Measurements from ENCODE around the gene ZNF816. TPM values are rescaled to one million over a fixed set of nuclear protein-coding genes. Genes with fewer than 3 reads are reported as not detected.
"Not testable (repeated sequence)": the region's sequence is repeated elsewhere in the genome, so short reads cannot be mapped to it uniquely, and the experiment has no call there.

The ZNF816 gene
- total RNA-seq, 1 experiment from 2014 or later = 14.8 TPM

DNA sequence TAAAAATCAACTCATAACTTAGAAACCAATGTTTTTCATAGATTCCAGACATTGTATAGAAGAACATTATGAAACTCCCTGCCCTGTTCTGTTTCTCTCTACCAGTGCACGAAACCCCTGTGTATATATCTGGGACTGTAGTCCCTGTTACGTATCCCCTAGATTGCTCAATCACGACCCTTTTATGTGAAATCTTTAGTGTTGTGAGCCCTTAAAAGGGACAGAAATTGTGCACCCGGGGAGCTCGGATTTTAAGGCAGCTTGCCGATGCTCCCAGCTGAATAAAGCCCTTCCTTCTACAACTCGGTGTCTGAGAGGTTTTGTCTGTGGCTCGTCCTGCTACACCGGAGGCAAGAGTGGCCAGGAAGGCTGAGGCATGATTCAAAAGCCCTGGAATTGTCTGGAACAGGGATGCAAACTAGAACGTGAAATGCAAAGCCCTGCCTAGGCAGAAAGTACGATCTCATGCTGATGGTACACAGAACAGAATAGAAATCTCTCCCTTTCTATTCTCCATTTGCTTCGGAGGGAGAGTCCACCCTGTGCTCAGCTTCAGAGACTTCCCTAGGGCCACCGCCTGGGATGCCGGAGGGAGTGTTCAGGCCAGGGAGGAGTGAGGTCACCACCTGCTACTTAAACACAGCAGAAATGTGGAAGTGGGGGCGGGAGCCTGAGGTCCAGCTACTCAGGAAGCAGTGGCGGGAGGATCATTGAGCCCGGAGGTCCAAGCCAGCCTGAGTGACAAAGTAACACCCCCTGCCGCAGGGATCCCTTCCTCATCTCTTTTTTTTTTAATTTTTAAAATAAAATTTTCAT lies 38.7 kb downstream of the ZNF816 start:
- peaks cover 5% of the 10 kb centered on the region for H3K36me3 ChIP-seq (replicated peaks; ENCODE audit: control insufficient read depth, insufficient read depth, low read length)
- H3K4me3 ChIP-seq (ENCODE audit: insufficient read depth, low read depth, low read length) = peak overlapping the region; percentile 20; the same call in 1 of the 2 replicates
- peak; percentile 40 for DNase-seq
- H3K27me3 ChIP-seq (ENCODE audit: control insufficient read depth, insufficient read depth, low read length) = no peaks in the 10 kb centered on the region

GRCh38 chr19:52922841-52923777 lies 39.6 kb downstream of the ZNF816 start, which contains the start of gene ZNF888:
ZNF888 (minus strand) TSS chr19:52923428; CDS start chr19:52917873, 5,555 bp downstream.
- Histone ChIP-seq H3K36me3 (replicated peaks; ENCODE audit: control insufficient read depth, insufficient read depth, low read length) (no peaks in the 10 kb centered on the region; the same call in none of the 2 replicates), H3K4me3 (ENCODE audit: insufficient read depth, low read depth, low read length) (peak within 1 kb of the TSS; percentile 75), H3K27me3 (ENCODE audit: control insufficient read depth, insufficient read depth, low read length) (no peaks in the 10 kb centered on the region)
- peak; percentile 95 for DNase-seq

DNA sequence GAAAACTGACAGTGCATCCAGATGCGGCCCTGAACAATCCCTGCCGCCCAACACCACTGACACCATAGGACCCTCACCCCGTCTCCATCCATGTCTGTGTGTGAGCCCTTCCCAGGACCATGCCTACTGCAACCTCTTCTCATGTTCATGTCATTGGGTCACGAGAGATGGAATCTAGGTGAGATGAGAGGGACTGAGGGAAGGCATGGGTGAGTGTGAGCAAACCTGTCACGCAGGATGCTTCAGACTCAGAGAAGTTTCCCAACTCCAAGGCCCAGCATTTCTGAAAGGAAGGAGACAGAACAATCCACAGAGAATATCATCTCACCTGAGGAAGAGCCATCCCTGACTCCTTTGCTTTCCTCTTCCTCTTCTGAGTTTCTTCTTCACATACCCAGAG lies 45.1 kb downstream of the ZNF816 start:
- DNase-seq = no peak
- Histone ChIP-seq H3K36me3 (replicated peaks; ENCODE audit: control insufficient read depth, insufficient read depth, low read length) (peaks cover 4% of the 10 kb centered on the region), H3K27me3 (ENCODE audit: control insufficient read depth, insufficient read depth, low read length) (no peaks in the 10 kb centered on the region), H3K4me3 (ENCODE audit: insufficient read depth, low read depth, low read length) (no peak overlapping the region)

DNA sequence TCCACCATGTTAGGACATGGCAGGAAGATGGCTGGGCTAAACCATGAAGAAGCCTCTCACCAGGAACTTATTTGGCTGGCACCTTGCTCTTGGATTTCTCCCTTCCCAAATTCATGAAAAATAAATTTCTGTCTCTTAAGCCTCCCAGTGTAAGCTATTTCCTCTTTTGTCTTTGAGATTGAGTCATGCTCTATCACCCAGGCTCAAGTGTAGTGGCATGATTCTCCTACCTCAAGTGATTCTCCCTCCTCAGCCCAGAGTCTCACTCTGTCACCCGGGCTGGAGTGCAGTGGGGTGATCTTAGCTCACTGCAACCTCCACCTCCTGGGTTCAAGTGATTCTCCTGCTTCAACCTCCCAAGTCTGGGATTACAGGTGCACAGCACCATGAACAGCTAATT lies 52.0 kb downstream of the ZNF816 start:
- Histone ChIP-seq H3K4me3 (ENCODE audit: insufficient read depth, low read depth, low read length) (no peak overlapping the region), H3K27me3 (ENCODE audit: control insufficient read depth, insufficient read depth, low read length) (no peaks in the 10 kb centered on the region), H3K36me3 (replicated peaks; ENCODE audit: control insufficient read depth, insufficient read depth, low read length) (peaks cover 1% of the 10 kb centered on the region)
- no peak for DNase-seq

DNA sequence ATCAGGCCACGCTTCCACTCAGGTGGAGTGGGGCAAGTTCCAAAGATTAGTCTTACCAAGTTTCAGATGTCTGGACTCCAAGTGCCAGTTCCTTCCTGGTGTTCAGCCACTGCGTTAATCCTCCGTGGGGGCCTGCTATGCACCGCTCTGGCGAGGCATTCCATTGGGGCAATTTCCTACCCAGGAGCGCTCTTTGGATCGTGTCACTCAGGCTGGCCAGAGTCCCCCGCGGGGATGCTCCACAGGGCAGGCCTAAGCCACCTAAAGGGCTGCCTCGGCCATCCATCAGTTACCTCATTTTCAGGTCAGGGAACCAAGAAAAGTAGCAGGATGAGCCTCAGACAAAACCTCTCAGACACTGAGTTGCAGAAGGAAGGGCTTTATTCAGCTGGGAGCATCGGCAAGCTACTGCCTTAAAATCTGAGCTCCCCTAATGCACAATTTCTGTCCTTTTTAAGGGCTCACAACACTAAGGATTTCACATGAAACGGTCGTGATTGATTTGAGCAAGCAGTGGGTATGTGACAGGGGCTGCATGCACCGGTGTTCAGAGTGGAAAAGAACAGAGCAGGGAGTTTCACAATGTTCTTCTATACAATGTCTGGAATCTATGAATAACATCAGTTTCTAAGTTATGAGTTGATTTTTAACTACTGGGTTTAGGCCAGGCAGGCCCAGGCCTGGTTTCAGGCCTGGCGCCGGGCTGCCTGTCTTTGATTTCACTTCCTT lies 58.5 kb downstream of the ZNF816 start:
- not testable (repeated sequence) for H3K27me3 ChIP-seq (ENCODE audit: control insufficient read depth, insufficient read depth, low read length); DNase-seq; H3K36me3 ChIP-seq (replicated peaks; ENCODE audit: control insufficient read depth, insufficient read depth, low read length); H3K4me3 ChIP-seq (ENCODE audit: insufficient read depth, low read depth, low read length)

DNA sequence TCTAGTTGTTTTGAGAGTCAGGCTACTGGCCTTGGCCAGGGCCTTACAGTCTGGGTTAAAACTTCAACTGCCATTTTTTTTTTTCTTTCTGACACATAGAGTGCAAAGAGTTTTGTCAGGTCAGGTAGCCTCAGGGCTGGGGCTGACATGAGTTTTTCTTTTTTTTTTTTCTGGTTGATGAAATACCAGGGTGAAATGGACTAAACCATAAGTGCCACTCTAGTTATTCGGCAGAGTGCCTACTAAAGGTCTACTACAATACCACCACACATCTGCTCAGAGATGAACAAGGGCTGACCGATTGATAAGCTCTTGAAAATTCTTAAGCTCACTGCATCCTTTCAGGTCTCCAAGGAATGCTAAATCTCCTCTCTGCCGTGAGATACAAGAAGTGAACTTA lies 60.8 kb downstream of the ZNF816 start:
- DNase-seq = no peak
- Histone ChIP-seq H3K4me3 (ENCODE audit: insufficient read depth, low read depth, low read length) (no peak overlapping the region), H3K27me3 (ENCODE audit: control insufficient read depth, insufficient read depth, low read length) (no peaks in the 10 kb centered on the region), H3K36me3 (replicated peaks; ENCODE audit: control insufficient read depth, insufficient read depth, low read length) (no peaks in the 10 kb centered on the region; the same call in 1 of the 2 replicates)

Other genes with a start within 250 kb of the ZNF816 start
- gene ZNF611, start 227.8 kb downstream of the ZNF816 start, total RNA-seq (2014; rRNA removed; shearing (Covaris generic)) = 10.0 and 10.7 TPM in 2 replicates
- gene ZNF600, start 176.1 kb downstream of the ZNF816 start, total RNA-seq (2014; rRNA removed; shearing (Covaris generic)) = 5.8 TPM in 2 replicates
- 18.5 and 23.9 TPM in 2 replicates for gene ZNF28, start 141.2 kb downstream of the ZNF816 start, total RNA-seq (2014; rRNA removed; shearing (Covaris generic))
- gene ZNF468, start 105.3 kb downstream of the ZNF816 start, total RNA-seq (2014; rRNA removed; shearing (Covaris generic)) = 34.1 and 38.6 TPM in 2 replicates
- gene ZNF320, start 65.2 kb downstream of the ZNF816 start, total RNA-seq (2014; rRNA removed; shearing (Covaris generic)) = 13.1 and 24.0 TPM in 2 replicates
- gene ZNF888, start 39.5 kb downstream of the ZNF816 start, total RNA-seq (2014; rRNA removed; shearing (Covaris generic)) = 4.6 and 5.7 TPM in 2 replicates
- gene ERVV-1, start 51.0 kb upstream of the ZNF816 start, total RNA-seq (2014; rRNA removed; shearing (Covaris generic)) = 0.17 and 0.33 TPM in 2 replicates
- gene ERVV-2, start 81.9 kb upstream of the ZNF816 start, total RNA-seq (2014; rRNA removed; shearing (Covaris generic)) = 0.14 and 1.1 TPM in 2 replicates
- 21.6 and 48.7 TPM in 2 replicates for gene ZNF160, start 140.5 kb upstream of the ZNF816 start, total RNA-seq (2014; rRNA removed; shearing (Covaris generic))
- gene ZNF415, start 170.0 kb upstream of the ZNF816 start, total RNA-seq (2014; rRNA removed; shearing (Covaris generic)) = 5.5 and 9.6 TPM in 2 replicates
- gene ZNF347, start 196.2 kb upstream of the ZNF816 start, total RNA-seq (2014; rRNA removed; shearing (Covaris generic)) = 7.1 and 9.7 TPM in 2 replicates
- 3.9 and 4.0 TPM in 2 replicates for gene ZNF665, start 230.5 kb upstream of the ZNF816 start, total RNA-seq (2014; rRNA removed; shearing (Covaris generic))